HG03196 (cell line): ENCODE data around the gene CCL27.

Experiments
- ATAC-seq: cut with Tn5 transposase; IDR thresholded peaks from one replicate; pipeline ENCODE4 v1.9.1; 2021; ENCODE audit not compliant: unreplicated experiment

CCL27 gene, protein sequence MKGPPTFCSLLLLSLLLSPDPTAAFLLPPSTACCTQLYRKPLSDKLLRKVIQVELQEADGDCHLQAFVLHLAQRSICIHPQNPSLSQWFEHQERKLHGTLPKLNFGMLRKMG

DNA sequence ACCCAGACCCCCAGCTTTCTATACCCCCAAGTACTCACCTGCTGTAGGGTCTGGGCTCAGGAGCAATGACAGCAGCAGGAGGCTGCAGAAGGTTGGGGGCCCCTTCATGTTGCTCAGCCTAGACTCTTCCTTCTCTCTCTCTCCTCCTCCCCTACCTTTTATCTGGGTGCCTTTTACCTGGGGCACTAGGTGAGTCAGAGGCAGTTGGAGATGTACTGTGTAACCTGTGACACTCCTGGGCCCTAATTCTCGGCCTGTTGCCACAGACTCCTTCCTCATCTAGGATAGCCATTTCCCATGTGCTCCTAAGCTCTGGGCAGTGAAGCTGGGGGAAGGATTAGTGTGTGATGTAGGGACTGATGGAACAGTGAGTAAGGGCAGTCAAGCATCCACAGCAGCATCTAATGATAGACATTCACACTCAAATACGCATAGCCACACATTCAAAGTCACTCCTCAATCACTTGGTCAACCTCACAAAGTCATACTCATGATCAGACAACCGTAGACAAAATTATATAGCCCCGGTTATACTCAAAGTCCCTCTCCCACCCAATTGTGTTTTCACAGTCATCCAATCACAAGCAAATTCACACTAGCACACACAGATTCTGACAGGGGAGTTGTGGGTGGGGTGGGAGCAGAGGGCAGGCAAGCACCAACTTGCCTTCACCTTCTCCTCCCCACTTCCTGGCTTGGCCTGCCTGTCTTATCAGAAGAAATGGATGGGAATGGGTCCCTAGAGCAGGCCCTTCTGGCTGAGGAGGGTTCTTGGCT is at the start of gene CCL27:
TSS of gene CCL27 (minus strand) at position 132 of the 777 bp plus-strand sequence. CDS start at position 108, 24 bp downstream.
- ATAC-seq: no peak

DNA sequence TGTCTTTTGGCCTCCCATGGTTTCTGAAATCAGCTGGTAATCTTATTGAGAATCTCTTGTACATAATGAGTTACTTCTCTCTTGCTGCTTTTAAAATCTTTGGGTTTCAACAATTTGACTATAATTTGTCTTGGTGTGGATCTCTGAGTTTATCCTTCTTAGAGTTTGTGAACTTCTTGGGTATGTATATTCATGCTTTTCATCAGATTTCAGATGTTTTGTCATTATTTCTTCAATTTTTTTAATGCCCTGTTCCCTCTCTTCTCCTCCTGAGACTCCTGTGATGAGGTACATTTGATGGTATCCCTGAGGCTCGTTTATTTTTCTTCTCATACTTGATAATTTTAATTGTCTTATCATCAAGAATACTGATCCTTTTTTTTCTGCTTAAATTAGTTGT is 49.7 kb upstream of the CCL27 start:
- ATAC-seq: no peak

DNA sequence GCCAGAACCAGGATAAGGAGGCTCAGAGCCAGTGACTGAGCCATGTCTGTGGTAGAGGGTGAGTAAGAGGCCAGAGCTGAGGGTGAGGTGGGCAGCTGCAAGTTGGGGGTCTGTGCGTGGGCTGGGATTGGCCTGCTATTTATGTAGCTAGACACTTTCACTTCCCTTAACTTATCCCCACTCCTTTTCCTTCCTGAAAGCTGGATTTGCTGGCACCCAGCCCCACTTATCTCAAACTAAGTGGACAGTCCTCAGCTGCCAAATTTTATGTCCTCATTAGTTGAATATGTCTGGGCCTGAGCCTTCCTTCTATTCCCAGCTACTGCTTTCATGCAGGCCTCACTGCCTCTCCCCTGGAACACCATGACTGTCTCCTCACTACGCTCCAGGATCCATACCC is 47.6 kb upstream of the CCL27 start, which contains the start of gene CCL21:
TSS of gene CCL21 (minus strand) at position 114 of the 400 bp plus-strand sequence. CDS start at position 44, 70 bp downstream.
- no peak for ATAC-seq

DNA sequence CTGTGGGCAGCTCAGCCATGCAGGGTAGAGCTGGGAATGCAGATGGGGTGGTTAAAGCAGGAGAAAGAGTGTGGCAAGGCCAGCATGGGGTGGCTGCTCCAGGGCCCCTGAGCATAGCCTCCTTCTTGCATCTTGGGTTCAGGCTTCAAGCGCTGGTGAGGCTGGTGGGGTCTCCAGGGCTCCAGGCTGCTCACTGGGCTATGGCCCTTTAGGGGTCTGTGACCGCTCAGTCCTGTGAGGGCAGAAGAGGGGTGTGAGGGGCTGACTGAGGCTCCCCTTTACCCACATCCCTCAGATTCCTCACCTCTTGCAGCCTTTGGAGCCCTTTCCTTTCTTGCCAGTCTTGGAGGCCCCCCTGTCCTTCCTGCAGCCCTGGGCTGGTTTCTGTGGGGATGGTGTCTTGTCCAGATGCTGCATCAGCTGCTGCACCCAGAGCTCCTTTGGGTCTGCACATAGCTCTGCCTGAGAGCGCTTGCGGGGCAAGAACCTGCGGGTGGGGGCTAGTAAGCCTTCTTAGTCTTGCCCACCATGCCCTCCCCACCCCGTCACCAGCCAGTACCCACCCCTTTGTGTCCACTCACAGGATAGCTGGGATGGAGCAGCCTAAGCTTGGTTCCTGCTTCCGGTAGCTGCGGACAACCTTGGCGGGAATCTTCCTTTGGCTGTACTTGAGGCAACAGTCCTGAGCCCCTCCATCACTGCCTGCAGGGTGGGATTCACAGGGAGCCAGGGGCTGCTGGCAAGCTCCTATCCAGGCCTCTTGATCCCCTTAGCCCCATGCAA is 46.9 kb upstream of the CCL27 start:
- no peak for ATAC-seq

DNA sequence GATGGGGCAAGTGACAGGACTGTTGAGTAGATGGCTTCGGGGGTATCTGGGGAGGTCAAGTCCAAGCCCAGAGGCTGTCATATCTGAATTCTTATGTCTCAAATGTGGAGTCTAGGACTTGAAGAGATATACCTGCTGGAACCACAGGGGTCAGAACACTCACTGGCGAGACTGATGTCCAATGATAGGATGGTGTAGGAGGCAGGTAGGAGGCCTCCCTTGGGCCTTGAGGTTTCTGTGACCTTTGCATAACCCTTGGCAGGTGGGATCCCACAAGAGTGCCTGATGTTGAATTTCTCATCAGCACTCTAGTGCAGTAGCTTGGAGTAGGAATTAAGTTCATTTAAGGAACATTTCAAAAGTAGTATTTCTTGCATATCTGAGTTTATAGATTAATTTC is 44.7 kb upstream of the CCL27 start:
- ATAC-seq: no peak

DNA sequence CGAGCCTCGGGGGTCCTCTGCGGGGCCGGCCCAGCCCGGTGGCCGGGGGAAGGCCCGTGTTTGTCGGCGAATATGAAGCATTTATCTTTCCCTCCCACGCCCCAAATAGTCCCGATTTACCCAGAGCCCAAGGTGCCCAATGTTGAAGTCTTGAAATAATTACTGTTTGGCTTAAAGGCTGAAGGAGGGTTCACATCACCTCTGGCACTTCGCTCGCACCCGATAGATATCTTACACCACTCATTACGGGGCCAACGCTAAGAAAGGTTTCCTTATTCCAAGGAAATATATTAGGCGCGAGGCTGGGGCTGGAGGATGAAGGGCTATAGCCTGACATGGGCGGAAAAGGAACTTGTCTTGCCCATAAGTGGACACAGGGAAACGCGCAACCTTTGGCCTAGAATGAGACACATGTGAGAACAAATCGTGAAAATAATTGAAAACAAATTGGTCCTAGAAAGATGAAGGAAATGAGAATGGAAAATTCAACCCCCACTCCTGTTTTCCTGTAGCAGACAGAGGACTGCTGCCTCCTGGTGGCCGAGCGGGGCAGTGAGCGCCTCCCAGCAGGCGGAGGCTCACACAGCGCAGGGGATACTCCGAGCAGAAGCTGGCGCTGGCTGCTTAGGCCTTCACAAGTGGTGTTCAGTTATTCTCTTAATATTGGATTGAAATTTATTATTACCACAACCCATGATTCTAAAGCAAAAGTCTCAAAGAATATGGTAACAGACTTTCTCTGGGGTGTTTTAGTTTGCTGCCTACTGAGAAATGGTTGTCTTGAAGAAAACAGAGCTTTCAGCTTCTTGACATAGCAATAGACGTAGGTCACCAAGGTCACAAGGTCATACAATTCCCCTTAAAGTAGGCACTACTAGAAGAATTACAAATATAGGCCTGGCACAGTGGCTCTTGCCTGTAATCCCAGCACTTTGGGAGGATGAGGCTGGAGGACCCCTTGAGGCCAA is 39.6 kb upstream of the CCL27 start:
- peak; percentile 52 for ATAC-seq

DNA sequence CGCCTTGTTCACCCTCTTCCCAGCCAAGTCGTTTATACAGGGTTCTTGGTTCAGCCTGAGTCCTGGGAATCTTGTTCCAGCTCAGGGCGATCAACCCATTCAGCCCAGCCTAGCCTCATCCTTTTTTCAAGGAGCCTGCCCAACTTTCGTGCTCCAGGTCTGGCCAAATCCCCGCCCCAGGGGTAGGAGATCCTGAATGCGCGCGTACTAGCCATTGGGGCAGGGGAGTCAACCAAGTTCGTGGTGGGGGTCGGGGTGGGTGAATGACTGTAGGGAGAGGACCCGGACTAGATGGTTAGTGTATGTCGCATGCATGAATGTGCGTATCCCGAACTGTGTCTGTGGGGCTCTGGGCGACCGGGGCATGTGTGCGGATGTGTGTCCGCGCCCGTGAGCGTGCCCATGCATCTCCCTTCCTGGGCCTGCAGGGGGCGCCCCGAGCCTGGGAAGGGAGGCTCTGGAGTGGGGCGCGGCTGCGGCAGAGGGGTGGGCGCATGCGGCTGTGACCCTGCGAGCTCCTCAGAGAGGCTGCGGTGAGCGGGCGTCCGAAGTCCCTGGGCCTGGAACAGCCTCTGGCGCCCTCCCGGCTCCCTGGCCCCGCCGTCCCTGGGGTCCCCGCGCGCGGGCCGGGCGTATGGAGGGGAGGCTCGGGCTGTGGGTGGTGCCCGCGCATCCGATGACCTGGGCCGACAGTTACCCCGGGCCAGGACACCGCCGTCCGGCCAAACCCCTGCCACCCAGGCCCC is 38.7 kb upstream of the CCL27 start:
- ATAC-seq: no peak

DNA sequence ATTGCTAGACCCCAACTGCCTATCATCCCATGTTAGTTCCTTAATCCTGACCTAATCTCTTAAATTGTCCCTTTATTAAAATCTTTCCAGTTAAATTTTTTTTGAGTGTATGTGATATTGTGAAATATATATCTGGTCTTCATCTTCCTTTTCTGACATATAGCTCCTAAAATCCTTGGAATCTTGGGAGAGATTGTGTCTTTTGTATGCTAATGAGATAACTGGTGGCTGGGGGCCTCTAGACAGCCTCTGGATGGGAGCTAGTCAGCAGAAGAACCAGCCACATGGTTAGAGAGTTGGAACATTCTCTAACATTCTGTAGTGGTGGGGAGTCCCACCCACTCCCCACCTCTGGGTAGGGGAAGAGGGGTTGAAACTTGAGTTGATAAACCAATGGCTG is 32.4 kb upstream of the CCL27 start:
- ATAC-seq: no peak

DNA sequence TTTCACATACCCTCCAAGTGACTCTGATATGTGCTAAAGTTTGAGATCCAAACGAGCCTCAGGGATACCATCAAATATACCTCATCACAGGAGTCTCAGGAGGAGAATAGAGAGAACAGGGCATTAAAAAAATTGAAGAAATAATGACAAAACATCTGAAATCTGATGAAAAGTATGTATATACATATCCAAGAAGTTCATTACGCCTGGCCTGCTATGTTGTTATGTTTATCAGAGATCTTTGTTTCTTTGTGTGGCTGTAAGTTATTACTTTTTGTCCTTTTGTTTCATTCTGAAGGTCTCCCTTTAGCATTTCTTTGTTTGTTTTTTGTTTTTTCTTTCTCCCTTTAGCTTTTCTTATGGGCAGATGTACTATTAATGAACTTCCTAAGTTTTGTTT is 31.1 kb upstream of the CCL27 start:
- no peak for ATAC-seq

DNA sequence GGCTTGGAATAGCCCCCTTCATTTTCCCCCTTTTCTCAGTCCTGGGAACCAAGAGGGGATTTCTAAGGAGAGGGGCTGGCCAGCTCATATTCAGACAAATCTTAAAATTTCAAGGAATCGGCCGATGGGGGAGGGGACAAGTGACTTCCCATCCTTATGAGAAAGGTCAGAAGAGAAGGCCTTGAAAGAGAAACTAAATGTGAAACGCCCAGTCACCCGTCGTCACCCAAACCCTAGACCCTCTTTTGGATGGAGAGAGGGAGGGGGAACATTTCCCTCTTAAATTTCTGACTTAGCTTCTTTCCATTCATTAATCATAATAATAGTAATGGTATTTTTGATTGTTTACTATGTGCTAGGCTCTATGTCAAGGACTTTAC is 29.5 kb upstream of the CCL27 start:
- no peak for ATAC-seq

DNA sequence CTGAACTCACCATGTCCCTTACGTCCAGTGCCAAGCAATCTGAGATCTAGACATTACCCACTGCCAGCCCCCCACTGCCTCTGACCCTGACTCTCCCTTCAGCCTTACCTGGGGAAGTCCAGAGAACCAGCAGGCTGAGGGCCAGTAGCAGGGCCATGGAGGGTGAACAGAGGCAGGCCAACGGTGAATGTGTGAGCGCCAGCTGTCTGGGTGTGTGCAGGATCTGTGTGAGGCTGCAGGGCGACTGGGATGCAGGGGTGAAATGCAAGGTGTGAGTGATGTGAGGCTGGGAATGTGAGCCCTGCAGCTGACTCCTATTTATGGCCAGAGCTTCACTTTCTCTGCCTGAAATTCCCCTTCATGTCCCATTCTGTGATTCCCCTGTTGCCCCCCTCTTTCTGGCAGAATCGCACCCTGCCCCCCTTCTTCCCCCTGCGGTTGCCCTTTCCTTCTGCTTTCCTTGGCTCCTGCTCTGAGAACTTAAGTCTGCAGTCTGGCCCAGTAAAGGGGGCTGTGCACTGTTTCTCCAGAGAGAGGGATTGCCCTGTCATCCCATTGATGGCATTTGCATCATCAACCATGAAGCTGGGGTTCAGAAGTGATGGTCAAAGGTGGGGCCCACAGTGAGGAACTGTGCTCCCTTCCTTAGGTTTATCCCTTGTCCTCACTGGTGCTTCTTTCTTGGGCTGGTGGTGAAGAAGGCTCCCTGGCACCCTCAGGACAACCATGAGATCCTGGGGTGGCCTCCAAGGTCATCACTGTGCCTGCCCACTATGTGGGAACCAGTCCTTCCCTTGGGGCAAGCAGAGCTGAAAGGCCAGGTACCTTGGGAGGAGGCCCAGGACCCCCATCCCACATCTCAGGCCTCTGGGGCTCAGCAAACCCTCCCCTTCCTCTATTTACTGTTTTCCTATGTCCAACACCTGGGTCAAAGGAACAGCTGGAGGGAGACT is 28.8 kb upstream of the CCL27 start, which contains the start of gene CCL19:
TSS of gene CCL19 (minus strand) at position 294 of the 953 bp plus-strand sequence. CDS start at position 157, 137 bp downstream.
- ATAC-seq: no peak

DNA sequence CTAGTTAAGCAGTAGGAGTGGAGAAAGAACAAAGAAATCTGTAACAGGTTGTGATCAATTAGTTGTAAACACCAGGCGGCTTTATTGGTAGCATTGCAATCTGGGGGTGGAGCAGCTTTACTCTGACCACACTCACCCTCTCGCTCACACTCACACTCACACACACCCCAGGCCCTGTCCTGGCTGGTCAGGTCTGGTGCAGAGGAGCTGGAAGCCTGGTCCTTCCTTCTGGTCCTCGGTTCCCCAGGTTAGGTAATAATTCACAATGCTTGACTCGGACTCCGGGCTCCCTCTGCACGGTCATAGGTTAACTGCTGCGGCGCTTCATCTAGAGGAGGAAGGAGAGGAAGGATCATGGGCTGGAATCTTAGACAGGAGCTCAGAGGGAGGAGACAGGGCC is 27.1 kb upstream of the CCL27 start:
- ATAC-seq: no peak

DNA sequence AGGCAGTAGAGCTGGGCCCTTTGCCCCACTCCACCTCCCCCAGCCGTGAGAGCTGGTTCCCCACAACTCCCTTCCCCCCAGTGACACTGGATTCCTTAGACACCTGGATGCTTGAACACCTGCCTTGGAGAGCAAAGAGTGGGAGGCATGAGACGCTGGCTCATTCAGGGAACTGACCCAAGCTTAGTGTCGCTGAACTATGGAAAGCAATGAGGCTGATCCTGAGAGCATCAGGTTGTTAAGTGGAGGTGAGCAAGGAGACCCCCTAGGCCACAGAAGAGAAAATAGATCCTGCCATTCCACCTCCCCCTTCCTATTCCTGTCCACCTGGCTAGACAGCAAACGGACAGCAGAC is 26.6 kb upstream of the CCL27 start:
- ATAC-seq: no peak

DNA sequence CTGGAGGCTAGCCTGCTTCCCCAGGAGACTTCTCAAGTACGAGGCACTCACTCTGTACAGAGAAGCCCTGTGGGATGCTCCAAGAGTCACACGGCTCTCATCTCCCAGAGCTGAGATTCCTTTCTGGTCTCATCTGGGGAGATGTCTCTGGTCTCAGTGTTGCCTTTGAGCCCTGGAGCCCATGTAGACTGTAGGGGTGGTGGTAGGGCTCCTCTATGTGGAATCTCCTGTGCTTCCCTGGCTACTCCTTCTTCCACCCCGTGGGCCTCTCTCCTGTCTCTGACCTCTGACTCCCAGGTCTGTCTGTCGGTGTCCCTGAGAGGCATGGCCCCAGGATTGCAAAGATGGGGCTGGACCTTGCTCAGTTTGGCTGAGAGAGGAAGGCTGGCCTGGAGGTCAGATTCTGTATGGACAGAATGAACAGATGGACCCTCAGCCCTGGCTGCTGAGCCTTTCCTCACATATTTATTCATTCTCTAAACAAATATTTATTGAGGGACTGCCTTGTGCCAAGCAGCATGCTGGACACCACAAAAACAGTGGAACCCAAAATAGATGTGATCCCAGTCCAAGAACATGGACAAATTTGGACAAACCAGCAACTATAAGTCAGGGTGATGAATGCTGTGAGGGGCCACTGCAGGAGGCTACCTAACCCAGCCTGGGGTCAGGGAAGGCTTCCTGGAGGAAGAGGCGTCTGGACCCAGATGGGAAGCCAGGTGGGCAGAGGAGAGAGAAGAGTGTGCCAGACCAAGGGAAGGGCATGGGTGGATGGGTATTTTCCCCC is 26.1 kb upstream of the CCL27 start:
- ATAC-seq: no peak

DNA sequence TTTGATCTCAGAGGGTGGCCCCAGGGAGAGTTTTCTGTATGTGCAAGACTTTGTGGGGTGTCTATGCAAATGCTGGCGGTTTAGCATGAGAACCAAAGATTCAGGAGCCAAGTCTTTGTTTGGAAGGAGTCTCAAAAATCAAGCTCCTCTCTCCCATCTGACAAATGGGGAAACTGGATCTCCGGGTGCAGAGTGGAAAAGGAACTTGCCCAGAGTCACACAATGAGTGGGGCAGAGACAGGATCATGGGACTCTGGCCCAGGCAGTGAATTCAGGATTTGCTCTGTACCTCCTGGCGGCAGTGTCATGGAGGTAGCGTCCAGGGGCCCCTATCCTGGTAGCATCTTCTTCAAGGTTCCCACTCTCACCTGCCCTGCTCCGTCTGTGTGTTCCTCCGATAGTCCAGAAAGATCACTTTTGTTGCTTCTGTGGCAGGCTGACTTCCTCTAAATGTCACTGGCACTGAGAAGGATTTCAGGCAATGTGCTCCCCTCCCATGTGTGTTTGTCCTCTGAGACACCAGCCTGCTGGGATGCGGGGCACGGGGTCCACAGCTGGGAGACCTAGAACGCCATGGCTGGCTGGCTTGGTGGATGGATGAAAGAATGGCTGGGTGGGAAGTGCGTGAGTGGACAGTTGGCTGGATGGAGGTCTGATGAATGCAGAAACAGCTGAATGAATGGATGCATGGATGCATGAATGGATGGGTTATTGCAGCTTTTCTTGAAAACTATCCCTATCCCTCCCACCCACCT is 25.0 kb upstream of the CCL27 start:
- no peak for ATAC-seq

DNA sequence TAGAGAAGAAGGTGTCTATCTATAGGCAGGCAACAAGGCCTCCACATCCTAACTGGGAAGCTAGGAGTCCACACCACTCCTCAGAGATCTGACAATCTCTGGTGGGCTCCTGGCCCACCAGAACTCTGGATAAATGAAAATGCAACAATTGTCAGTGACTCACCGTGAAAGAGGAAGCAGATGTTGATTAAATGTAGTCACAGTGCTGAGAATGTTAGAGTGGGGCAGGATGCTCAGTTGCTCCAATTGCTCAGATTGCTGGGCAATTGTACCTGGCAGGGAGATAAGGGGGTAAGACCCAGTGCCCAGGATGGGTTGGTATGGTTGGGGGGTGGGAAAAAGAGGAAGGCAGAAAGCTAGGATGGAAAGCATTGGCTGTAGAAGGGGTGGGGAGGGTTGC is 24.3 kb upstream of the CCL27 start:
- no peak for ATAC-seq

DNA sequence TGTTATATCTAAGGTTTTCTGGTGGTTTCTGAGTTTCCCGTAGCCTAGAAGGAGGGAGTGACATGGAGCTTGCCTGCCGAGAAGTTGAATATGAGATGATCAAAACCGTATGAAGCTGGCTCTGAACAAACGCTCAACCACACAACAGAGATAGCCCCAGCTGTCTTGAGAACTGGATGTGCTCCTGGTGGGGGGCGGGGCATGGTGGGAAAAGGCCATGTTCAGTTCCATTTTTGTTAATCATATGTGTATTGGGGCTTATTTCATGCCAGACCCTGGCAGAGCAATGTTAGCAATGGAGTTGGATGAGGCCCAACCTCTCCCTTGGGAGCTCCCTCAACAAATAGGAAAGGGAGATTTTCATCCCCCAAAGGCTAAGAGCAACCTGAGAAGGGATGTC is 23.8 kb upstream of the CCL27 start:
- no peak for ATAC-seq

DNA sequence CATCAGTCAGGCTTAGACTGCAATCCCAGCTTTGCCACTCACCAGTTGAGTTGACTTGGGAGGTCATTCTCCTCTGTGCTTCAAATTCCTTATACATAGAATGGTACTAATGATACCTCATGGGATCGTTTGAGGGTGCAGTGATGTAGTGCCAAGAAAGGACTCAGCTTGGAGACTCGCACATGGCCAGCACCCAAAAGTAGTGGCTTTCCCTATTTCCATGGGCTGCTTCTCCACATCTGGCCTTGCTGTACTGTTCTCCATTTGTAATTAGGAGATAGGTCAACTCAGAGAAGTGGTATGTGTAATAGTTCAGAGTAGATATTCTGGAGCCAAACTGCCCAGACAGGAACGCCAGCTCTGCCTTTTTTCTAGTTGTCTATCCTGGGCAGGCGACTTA is 23.1 kb upstream of the CCL27 start:
- ATAC-seq: no peak
